Activated CD4-positive, alpha-beta T cell treated with anti-CD3 and anti-CD28 coated beads for 1 hour (primary cell): ENCODE results near the gene TTLL10.
"Not testable (repeated sequence)": the region's sequence is repeated elsewhere in the genome, so short reads cannot be mapped to it uniquely, and the experiment has no call there.

Experiments used
- DNase-seq: peaks from one replicate; pipeline ENCODE4 v3.0.0-alpha.2; 2020

The TTLL10 gene

DNA sequence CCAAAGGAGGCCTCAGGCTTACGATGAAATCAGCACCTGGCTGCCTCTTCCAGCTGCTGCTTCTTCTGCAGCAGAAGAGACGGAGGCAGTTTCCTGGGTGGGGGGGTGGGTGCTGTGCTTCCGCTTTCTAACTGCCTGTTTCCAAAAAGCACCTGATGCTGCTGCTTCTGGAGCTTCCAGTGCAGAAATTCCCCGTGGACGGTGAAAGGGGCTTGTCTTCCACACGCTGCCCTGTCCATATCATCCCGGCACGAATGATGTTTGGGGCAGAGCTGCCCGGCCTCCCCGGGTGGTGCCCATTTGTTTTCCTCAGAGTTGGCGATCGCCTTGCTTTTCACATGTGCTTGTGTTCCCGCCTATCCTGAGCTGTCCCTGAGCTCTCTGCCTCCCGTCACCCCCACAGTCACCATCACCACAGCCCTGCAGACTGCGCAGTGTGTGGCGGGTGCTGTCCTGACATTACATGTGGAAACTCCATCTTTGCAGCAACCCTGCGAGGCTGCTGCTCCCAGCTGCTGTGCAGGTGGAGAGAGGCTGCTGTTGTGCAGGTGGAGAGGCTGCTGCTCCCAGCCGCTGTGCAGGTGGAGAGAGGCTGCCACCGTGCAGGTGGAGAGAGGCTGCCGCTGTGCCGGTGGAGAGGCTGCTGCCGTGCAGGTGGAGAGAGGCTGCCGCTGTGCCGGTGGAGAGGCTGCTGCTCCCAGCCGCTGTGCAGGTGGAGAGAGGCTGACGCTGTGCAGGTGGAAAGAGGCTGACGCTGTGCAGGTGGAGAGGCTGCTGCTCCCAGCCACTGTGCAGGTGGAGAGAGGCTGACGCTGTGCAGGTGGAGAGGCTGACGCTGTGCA lies 1.8 kb downstream of the TTLL10 start:
- DNase-seq, result no peak

DNA sequence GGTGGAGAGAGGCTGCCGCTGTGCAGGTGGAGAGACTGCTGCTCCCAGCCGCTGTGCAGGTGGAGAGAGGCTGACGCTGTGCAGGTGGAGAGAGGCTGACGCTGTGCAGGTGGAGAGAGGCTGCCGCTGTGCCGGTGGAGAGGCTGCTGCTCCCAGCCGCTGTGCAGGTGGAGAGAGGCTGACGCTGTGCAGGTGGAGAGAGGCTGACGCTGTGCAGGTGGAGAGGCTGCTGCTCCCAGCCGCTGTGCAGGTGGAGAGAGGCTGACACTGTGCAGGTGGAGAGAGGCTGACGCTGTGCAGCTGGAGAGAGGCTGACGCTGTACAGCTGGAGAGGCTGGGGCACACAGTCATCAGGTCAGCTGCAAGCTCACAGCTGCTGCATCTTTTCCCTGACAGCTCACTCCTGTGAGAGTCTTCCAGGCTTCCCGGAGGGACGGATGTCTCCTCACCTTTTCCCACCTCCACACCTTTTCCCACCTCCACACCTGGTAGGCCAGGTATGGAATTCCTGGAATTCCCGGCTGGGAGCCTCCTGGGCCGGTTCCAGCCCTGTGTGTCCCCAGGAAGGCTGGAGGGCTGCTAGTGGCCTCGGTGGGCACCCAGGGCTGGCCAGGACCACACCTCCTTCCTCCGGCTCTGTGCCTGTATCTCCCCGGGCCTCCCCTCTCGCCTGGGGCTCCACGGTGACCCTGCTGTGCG lies 2.5 kb downstream of the TTLL10 start:
- DNase-seq, result not testable (repeated sequence)

DNA sequence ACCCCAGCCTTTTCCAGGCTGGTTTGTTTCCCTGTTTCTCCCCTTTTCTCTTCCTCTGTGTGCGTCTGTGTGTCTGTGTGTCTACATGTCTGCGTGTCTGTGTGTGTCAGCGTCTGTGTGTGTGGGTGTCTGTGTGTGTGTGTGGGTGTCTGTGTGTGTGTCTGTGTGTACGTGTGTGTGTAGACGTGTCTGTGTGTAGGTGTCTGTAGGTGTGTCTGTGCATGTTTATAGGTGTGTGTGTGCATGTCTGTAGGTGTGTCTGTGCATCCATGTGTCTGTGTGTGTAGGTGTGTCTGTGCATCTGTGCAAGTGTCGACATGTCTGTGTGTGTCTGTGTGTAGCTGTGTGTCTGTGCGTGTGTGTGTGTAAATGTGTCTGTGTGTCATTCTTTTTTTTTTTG lies 3.3 kb downstream of the TTLL10 start:
- DNase-seq, result no peak

DNA sequence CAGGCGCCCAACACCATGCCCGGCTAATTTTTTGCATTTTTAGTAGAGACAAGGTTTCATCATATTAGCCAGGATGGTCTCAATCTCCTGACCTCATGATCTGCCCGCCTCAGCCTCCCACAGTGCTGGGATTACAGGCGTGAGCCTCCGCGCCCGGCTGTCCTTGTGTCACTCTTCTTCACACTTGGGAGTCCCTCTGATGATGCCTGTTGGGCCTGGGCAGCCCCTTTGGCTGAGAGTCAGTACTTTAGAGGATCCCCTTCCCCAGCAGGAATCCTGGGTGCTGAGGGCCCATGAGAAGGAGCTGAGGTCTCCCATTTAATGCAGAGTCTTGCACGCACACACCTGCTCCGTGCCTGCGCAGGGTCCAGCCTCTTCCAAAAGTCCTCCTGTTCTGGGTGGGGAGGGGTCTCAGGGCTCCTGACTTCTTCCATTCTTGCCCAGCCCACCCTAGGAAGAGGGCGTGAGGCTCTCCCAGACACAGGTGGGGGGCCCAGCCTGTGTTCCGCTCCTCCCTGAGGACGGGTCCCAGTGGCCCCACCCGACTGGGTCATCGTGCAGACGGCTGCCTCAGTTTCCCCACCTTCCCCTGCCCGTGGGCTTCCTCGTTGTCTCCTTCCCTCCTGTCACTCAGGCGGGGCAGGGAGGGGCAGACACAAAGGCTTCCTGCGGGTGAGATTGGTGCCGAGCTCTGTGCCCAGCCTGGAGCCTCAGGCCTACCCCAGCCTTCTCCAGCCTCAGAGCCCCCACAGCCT lies 3.9 kb downstream of the TTLL10 start:
- no peak for DNase-seq

DNA sequence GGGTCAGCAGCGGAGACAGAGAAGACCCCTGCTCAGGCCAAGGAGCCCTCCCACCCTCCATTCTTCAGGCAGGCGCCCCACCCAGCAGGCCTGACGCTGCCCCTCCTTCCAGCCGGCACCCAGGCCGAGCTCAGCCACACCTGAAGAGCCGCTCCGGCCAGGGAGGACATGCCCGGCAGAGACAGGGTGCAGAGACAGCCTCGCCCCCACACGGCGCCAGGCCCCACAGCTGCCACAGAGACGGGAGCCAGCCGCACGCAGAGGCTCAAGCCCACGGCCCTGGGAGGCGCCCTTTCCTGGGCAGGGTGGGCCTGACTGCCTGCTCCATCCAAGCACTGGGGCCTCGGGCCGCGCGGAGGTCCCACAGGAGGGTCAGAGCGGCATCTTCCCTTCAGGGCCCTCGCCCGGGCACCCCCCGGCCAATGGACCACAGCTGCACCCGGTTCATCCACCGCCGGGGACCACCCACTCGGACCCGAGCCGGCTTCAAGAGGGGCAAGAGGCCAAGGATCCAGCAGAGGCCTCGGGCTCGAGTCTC lies 5.2 kb downstream of the TTLL10 start:
- DNase-seq, result no peak

DNA sequence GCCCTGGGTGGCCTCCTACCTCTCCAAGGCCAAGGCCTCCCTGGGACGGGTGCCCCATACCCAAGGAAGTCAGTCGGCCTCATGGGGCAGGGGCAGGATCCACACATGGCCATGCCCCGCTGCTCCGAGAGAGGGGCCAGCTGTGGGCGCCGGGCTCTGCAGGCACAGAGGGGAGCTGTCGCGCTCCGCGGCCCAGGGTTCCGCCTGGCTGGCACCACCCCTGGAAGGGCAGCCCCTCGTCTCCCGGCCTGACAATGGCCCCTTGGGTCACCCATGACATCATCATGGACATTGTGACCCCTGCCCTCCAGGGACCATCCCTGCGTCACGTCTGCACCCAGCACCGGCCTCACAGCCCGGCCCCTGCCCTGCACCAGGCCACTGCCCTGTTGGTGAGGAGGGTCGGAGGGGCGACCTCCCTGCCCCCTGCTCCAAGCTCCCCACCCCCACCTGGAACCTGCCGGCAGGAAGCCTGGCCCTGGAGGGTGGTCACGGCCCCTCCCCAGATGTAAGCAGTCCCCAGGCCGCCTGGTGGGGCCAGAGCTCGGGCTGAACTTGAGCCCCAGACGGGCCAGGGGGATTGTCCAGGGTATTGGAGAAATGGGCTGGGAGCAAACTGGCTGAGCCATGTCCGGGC lies 5.8 kb downstream of the TTLL10 start:
- no peak for DNase-seq

DNA sequence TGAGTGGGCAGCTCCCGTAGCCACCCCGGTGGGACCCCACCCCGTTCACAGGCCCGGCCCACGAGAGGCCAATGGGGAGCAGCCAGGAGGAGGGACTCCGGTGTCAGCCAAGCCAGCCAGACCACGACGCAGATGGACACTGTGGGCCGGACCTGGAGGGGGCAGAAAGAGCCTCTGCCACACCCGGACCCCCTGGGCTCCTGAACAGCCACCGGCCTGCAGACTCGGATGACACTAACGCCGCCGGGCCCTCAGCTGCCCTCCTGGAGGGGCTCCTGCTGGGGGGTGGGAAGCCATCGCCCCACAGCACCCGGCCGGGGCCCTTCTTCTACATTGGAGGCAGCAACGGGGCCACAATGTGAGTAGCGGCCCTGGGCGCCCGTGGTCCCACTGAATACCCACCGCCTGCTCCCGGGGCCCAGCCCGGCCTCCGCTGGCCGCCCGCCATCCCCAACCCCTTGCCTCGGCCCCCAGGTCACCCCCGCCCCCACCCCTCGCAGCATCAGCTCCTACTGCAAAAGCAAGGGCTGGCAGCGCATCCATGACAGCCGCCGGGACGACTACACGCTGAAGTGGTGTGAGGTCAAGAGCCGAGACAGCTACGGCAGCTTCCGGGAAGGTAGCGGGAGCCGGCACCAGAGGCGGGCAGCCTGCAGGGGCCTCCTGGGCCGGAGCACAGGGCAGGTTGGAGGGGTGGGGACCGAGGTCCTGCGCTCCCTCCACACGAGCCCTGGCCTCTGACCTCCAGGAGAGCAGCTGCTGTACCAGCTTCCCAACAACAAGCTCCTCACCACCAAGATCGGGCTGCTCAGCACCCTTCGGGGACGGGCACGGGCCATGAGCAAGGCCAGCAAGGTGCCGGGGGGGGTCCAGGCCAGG lies 6.5 kb downstream of the TTLL10 start:
- no peak for DNase-seq

DNA sequence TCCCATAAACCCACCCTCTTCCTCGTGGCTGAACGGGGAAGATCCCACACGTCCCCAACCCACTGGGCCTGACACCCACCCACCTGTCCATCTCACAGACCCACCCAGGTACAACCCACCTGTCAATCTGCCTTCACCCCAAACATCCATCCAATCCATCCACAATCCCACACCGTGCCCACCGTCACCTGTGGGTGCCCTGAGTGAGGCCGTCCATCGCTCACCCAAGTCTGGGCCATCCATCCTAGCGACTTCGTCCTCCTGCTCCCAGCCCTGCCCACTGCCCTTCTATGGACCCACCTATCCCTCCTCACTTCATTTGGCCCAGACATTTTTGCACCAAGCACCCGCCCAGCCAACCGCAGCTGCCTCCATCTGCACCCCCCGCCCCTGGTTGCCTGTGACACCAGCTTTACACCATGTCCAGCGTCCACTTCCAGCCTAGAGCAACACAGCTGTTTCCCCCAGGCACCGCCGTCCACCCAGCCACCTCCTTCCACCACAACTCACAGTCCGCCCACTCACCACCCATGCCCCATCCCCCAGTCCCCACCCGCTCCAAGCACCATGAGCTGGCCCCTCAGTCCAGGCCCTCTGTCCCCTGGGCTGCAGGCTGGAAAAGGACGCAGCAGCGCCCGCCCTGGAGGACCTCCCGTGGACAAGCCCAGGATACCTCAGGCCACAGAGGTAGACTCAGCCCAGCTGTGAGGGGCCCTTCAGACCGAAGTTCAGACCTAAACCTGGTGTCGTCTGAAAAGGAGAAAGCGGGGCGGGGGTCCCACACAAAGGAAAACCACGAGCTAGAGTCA lies 7.7 kb downstream of the TTLL10 start:
- no peak for DNase-seq

DNA sequence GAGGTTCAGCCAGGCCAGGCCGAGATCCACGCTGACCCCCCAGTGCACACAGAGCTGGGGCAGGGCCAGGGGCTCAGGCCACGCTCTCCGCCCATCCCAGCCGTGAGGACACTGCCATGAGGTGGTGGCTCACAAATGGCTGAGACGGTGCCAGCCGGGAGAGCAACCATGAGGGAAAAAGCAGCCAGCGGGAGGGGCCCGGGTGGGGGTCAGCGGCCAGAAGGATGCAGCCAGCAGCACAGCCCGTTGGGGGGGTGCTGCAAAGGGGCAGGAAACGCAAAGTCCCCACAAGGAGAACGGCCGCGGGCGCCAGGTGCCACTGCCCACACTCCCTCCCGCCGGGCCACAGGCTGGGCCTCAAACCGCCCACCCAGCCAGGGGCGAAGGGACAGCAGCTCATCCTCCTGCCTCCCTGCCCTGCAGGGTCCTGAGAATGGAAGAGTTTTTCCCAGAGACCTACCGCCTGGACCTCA lies 8.3 kb downstream of the TTLL10 start:
- no peak for DNase-seq

DNA sequence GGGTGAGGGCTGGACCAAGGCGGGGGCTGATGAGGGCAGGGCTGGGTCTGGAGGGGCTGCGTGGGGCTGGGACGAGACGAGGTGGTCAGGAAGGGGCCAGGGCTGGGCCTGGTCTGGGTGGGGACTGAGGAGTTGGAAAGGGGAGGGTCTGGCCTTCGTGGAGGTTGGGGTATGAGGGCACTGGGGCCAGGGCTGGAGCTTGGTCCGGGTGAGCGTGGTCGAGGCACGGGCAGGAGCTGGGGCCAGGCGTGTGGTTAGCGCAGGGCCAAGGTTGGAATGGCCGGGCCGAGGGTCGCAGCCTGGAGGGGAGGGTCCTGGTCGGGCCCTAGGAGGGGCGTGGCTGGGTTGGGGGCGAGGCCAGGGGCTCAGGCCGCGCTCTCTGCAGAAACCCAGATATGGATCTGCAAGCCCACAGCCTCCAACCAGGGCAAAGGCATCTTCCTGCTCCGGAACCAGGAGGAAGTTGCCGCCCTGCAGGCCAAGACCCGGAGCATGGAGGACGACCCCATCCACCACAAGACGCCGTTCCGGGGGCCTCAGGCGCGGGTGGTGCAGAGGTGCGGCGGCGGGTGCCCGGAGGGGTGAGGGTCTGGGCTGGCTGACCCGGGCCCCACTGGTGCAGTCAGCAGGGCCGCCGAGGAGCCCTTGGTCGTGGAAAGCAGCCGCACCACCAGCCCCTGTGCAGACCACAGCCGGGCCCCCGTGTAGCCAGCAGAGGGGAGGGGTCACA lies 9.0 kb downstream of the TTLL10 start:
- no peak for DNase-seq

DNA sequence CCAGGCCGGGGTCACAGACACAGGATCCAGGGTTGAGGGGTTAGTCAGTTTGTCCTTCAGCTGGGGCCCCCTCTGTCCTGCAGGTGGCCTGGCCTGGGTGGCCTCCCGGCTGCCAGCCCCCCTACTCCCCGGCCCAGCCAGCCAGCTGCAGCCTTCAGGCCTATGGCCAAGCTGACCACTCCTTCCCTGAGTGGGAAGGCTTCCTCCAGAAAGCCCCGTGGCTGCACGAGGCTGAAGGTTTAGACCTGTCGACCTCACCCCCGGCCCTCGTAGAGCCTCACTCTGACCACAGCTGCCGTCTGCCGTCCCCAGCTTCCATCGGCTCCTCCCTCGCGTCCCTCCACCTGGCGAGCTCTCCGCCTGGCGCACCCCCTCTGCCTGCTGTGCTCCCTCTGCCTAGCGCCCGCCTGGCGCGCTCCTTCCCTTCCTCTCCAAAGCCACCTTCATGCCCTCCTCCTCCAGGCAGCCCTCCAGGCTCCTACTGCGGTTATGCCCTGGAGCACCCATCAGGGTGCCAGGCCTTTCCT lies 9.6 kb downstream of the TTLL10 start:
- no peak for DNase-seq

DNA sequence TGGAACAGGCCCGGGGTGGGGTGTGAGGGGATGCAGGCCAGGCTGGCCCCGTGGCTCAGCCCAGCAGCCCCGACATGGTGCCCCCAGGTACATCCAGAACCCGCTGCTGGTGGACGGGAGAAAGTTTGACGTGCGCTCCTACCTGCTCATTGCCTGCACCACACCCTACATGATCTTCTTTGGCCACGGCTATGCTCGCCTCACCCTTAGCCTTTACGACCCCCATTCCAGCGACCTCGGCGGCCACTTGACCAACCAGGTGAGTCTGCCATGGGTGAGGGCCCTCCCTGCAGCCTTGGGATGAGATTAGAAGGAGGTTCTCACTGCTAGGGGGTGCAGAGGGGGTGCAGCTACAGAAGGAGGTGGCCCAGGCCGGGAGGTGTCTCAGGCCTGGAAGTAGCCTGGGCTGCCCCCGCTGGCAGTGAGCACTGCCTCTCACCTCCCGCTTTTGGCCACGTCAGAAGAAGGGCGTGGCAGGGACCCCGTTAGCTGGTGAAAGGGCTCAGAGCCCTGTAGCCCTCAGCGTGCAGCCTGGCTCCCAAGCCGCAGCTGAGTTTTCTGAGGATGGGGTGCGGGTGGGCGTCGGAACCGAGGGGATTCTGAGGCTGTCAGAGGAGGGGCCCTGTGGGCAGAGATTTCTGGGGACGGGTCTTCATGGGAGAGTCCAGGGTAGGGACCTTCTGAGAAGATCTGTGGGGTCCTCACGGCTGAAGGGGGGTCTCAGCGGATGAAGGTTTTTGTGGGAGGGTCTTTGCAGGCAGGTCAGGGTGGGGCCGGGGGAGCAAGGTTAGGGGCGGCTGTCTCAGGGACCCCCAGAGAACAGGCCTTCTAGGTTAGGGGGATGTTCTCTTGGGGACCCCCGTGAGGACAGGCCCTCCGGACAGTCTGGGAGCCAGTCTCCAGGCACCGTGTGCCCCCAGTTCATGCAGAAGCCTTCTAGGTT lies 10.4 kb downstream of the TTLL10 start:
- DNase-seq, result no peak

DNA sequence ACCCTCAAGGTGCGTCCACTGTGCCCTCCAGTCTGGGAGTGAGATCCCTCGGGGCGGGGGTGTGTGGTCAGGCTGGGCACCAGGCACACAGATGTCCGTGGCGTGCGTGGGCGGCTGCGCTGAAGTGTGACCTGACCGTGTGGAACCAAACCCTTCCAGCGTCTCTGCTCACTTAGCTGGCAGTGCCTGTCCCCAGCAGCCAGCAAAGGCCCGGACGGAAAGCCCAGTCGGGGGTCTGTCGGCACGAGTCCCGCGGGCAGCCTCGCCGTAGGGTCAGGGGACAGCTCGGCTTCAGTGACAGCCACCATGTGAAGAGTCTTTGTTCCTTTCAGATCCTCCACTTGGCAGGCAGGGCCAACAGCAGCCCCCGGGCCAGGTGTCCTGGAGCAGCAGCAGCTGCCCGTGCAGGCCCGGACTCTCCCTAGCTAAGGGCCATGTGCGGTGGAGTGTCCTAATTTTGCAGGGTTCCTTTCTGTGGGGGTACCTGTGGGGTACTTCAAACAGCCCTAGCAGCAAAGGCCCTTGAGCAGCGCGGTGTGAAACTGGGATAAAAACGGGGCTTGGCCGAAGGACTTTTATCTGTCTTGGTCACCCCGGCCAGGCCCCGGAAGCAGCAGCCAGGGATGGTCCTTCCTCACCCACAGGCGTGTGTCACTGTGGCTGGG lies 11.6 kb downstream of the TTLL10 start:
- DNase-seq, result no peak

DNA sequence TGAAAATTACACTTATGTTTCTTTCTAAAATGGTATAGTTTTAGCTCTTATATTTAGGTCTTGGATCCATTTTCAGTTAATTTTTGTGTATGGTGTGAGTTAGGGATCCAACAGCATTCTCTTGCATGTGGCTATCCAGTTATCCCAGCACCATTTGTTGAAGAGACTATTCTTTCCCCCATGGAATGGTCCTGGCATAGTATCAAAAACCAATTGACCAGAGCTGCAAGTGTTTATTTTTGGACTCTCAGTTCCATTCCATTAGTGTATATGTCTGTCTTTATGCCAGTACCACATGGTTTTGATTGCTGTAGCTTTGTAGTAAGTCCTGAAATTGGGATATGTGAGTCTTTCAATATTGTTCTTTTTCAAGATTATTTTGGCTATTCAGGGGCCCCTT lies 14.3 kb downstream of the TTLL10 start:
- no peak for DNase-seq

DNA sequence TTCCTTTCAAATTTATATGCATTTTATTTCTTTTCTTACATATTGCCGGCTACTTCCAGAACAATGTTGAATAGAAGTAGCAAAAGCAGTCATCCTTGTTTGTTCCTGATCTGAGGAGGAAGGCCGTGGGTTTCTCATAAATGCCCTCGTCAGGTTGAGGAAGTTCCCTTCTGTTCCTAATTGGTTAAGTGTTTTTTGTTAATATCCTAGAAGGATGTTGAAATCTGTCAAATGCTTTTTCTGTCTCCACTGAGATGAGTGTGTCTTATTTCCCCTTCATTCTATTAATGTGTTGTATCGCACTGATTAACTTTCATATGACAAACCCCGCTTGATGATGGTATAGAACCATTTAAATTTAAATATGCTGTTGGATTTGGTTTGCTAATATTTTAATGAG lies 15.4 kb downstream of the TTLL10 start:
- no peak for DNase-seq

DNA sequence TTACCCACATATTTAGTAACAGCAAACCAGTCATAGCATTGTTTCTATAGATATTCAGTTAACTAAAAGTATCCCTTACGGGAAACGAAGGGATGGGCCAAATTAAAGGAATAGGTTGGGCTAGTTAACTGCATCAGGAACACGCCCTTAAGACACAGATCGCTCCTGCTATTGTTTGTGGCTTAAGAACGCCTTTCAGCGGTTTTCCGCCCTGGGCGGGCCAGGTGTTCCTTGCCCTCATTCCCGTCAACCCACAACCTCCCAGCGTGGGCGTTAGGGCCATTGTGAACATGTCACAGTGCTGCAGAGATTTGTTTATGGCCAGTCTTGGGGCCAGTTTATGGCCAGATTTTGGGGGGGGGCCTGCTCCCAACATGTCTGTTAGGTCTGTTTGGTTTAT lies 18.1 kb downstream of the TTLL10 start:
- no peak for DNase-seq

DNA sequence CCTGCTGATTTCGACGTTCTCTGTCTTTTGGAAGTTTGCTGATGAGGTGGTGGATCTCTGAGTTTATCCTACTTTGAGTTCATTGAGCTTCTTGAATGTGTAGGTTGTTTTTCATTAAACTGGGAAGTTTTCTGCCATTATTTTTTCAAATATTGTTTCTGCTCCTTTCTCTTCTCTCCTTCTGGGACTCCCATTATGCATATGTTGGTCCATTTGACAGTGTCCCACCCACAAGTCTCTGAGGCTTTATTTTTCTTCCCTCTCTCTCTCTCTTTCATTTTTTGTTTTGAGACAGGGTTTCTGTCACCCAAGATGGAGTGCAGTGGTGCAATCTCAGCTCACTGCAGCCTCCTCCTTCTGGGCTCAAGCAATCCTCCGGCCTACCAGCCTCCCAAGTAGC lies 21.0 kb downstream of the TTLL10 start:
- DNase-seq, result no peak

DNA sequence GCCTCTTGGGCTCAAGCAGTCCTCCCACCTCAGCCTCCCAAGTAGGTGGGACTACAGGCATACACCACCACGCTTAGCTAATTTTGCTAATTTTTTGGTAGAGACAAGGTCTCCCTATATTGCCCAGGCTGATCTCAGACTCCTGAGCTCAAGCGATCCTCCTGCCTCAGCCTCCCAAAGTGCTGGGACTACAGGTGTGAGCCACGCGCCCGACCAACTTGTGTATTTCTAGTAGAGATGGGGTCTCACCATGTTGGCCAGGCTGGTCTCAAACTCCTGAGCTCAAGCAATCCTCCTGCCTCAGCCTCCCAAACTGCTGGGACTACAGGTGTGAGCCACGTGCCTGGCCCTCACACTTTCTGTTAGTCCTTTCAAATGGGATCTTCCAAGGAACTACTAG lies 22.0 kb downstream of the TTLL10 start:
- DNase-seq, result not testable (repeated sequence)
